Measurements from ENCODE around the gene YWHAQ.

YWHAQ gene

DNA sequence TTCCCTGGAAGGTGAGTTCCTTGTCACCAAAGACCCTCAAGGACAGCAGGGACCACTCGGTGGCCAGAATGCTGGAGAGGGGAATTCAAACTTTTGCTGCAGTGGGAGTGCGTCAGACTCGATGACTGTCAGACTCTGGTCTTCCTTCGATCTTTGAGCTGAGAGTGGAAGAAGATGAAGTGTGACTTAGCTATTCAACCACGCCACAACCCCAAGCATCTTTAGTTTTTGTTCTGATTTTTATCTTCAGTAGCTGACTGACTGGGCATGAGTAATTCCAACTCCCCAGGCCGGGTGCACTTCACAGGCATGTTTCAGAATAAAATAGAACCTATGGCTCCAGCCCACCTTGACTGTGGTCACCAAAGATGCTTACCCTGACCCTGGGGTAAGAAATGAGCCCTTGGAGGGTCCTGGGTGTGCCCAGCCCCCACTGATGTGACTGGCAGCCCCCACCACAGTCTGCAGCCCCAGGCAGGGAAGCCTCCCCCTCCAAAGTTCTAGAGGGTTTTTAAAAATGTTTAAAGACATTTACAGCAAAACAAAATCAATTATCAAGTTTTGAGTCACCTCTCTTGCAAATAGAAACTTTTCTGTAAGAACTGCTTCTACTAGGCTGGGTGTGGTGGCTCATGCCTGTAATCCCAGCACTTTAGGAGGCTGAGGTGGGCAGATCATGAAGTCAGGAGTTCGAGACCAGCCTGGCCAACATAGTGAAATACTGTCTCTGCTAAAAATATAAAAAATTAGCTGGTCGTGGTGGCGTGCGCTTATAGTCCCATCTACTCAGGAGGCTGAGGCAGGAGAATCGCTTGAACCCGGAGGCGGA, 24.9 kb upstream of the YWHAQ start:
- no peak for DNase-seq (ENCODE audit: low spot score)

DNA sequence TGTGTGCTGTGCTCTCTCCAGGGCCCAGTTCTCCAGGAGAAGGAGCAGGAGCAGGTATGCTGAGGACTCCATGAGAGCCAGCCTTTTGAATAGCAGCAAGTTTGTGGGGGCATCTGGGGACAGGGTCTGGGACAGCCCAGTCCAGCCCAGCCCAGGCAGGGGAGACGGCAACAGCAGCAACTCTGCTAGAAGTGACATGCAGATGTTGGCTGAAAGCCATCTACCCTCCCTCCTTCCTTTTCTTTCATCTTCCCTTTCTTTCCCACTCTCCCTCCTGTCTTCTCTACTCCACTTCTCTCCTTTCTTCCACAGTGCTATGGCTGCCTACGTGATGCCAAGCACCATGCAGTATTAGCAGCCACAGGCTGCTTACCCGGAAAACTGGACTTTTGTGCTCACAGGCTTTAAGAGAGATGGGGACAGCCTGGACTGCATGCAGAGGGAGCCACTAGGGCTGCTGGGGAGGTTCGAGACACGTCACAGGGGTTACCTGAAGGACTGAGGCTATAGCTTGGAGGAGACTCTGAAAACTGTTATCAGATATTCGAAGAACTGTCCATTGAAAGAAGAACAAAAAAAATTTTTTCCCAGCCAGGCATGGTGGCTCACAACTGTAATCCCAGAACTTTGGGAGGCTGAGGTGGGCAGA, 23.8 kb upstream of the YWHAQ start:
- no peak for DNase-seq (ENCODE audit: low spot score)

DNA sequence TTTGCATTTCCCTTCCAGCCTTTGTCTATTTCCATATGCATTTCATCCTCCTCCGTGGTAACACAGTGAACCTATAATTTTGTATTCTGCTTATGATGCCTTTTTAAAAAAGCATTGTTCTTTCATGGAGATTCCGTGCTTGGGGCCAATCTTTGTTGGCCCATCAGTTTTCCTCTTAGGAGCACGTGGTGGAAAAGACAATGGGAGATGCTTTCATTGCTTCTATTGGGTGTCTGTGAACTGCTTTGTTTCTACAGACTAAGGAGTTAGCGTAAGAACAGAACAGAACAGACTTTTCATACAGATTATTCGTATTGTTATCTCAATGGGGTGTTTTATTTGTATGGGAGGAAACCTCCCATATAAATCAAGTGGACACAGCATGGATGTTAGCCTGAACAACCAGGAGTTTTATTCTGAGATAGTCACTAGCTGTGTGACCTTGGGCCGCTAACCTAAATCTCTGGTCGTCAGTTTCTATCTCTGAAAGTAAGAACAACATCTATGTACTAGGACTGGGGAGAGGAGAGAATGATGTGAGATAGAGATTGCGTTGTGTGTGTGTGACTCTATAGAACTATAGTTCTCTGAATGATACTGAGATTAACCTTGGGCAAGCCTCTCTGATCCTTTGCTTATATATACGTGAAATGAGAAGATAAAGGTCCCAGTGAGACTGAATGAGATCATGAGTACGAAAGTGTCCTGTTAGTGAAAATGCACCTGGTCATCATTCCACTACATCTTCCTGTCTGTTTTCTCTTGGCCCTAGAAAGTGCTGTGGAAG, 22.9 kb upstream of the YWHAQ start:
- DNase-seq (ENCODE audit: low spot score), result no peak

DNA sequence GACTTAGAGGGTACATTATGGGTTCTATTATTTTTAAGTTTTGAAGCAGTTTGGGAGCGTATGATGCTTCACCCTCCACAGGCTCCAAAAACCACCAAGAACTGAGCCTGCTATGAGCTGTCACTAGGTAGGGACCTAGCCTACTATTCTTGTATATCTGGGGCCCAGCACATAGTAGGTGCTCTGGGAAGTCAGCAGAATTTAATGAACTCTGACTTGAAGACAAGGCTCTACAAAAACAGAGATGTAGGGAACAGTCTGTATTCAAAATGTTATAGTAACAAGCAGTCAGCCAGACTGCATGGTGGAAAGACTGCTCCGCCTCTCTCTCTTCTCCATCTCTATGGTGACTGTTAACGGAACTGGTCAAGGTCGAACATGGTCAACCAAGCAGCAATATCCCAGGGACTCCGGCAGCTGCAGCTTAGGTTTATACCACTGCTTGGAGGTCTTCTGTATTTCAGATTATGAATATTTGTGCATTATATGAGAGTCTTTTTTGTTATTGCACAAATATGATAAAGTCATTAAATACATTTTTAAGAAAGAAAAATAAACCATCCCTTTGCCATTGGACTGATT, 22.2 kb upstream of the YWHAQ start:
- no peak for DNase-seq (ENCODE audit: low spot score)

DNA sequence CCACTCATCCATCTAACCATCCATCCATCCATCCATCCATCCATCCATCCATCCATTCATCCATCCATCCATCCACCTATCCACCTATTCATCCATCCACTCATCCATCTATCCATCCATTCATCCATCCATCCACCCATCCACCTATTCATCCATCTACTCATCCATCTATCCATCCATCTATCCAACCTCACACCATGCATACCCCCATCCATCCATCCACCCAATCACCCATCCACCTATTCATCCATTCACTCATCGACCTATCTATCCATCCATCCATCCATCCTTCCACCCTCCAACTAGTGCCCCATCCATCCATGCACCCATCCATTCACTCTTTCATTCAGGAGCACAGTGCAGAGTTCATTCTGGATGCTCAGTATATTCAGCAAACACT, 21.5 kb upstream of the YWHAQ start:
- DNase-seq (ENCODE audit: low spot score), result no peak

DNA sequence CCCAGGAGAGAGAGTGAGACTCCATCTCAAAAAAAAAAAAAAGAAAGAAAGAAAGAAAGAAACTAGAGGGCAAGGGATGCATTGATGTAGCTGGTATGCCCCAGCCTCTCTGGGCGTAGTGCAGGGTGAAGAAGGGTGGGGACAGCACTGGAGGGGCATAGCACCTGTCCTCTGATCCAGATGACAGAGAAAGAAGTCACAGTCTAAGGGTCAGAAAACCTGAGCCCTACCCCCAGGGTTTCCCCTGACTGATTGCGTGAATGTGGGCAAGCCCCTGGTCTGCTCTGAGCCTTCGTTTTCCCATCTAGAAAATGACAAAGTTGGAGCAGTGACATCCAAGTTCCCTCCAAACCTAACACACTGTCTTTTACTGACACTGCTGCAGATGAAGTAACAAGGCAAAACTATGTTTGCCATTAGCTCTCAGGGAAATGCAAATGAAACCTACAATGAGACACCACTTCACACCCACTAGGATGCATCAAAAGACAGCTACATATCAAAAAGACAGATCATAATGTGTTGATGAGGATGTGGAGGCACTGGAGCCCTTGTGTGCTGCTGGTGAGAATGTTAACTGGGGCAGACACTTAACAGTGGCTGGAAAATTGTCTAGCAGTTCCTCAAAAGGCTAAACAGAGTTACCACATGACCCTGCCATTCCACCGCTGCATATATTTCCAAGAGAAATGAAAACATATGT, 19.5 kb upstream of the YWHAQ start:
- DNase-seq (ENCODE audit: low spot score), result no peak

DNA sequence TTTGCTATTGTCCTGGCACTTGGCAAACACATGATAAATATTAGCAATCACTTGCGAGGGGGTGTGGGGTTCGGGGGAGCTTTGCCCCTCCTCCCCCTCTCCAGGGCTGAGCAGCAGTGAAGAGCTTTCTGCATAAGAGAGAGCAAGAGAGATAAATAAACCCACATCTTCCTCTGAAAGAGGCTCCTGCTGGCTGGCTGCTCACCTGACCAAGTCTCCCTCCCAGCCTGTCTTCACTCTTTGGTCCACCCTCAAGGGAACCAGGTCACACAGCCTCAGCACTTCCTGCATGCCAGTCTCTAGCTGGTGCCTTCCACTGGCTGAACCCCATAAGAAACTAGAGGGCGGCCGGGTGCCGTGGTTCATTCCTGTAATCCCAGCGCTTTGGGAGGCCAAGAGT, 18.5 kb upstream of the YWHAQ start:
- no peak for DNase-seq (ENCODE audit: low spot score)

DNA sequence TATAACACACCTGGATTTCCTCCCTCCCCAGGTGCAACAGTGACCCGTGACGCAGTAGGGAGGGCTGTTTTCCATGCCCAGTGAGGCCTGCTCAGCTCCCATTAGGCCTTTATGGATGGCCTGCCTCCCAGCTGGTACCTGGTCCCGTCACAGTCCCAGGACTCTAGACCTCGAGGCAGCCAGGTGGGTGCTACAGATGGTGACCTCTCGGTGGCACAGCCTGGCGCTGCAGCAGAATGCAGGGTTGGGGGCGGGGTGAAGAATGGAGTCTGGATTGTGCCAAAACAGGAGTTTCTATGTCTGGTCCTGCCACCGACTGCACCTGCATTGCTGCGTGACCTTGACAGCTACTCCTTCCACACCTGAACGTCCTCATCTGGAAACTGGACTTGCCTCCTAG, 18.0 kb upstream of the YWHAQ start:
- no peak for DNase-seq (ENCODE audit: low spot score)

DNA sequence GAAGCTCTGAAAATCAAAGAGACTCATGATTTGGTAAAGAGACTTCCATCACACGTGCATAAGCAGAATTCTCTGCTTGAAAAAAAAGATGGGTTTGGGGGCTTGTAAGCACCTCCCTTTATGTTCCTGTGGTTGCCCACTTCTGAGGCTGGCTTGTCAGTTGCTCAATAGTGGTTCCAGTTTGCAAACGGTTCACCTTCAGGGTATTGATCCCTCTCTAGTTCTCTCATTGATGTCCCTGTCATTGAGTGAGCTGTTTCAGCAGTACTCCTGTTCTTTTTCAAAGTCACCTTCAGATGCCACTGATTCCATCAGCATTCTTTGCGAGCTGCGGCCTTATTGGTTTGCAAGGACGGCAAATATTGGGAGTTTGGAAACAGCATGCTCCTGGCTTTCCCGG, 17.1 kb upstream of the YWHAQ start:
- no peak for DNase-seq (ENCODE audit: low spot score)

DNA sequence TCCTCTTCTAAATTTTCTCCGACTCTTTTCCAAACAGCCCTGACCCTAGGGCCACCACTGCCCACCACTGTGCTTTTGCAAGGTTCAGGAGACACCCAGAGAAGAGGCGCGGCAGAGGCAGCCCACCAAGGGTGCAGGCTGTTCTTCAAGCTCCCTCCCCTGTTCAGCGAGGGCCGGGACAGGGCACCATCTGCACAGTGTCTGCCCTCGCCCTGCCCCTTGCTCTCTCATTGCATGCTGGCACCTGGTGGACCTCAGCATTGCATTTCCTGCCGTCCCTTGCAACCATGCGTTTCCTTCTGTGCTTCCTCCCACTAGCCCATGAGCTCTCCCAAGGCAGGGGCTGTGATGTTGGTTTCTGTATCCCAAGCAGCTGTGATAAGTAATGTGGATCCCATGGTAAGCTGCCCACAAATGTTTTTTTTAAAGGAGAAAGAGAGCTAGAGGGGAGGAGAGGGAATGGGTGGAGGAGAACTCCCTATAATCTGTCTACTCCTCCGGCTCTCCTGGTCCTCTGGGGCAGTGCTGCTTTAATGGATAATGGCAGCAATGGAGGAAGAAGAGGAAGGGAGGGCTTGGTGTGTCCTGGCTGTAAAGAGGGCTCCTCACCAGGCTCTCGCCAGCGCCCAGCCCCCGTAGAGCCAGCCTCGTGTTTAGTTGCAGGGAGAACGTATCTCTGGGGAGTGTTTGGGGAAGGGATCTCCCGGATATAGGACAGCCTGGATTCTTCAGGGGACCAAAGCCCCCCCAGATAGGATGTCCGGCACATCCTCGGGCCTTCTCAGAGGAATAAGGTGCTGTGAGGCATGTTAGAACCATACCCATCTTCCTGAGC, 15.6 kb upstream of the YWHAQ start:
- DNase-seq (ENCODE audit: low spot score), result no peak

DNA sequence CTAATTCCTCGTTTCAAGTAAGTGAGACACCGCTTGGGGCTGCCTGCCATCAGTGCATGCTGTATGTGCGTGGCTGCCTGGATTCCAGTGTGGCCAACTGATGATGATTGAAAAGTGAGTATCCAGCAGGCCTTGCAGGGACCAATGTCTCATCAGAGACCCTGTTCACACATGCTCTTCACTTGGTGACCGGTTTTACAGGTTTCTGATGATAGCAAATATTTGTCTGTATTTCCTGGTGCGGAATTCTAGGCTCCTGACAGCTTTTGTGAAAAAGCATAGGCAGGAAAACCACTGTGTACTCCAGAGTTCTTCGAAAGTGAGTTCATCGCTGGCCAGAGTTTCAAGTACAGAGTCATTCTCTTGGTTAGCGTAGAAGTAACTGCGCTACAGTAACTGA, 13.8 kb upstream of the YWHAQ start:
- DNase-seq (ENCODE audit: low spot score), result no peak

DNA sequence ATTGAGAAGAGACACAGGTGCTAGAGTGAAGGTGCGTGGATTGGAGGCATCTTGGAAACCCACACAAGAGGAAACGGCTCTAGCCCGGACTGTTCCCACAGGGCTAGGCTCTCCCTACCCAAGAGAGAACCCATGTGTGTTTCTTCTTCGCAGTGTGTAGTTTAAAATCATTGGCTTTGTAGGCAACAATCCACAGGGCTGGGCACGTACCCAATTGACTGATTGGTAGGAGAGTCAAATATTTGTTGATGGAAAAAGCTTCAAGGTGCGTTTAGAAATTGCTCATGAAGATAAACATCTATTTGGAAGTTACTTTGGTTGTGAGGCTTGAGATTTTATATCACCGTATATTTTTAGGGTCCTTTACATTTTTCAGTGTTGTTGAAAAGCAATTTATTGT, 13.2 kb upstream of the YWHAQ start:
- no peak for DNase-seq (ENCODE audit: low spot score)

DNA sequence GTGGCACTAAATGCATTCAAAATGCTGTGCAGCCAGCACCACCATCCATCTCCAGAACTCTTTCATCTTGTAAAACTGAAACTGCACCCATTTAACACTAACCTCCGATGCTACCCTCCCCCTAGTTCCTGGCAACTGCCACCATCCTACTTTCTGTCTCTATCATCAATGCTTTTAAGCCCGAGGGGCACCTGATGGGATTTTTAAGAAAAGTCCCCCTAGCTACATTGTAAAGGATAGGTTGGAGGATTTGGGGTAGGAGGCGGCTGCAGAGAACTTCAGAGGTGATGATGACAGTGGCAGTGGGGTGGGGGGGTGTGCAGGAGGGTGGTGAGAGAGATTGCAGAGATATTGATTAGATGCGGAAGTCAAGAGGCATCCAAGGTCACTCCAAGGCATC, 10.8 kb upstream of the YWHAQ start:
- DNase-seq (ENCODE audit: low spot score), result no peak

DNA sequence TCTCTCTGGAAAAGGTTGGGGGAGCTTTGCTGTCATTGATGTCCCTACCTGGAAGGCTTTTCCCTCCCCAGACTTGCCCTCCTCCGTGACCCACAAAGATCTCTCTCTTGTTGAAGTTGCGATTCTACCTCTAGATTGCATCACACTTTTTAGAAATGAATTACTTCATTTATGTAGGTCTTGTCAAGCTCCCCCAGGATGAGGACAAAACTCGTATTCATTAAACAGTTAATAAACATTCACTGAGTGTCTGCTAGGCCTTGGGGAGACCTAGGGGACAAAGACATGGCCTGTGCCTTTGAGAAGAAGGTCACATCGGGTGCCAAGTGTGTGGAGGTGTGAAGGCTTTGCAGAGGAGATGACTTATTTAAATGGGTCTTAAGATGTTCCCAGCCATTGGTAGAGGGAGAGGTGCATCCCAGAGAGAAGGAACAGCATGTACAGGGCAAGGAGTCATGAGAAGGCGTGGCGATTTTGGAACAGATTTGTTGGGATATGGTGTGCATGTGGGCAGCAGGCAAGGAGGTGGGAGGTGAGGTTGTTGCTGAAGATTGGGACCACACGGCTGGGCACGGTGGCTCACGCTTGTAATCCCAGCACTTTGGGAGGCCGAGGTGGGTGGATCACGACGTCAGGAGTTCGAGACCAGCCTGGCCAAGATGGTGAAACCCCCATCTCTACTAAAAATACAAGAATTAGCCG, 9.8 kb upstream of the YWHAQ start:
- no peak for DNase-seq (ENCODE audit: low spot score)

DNA sequence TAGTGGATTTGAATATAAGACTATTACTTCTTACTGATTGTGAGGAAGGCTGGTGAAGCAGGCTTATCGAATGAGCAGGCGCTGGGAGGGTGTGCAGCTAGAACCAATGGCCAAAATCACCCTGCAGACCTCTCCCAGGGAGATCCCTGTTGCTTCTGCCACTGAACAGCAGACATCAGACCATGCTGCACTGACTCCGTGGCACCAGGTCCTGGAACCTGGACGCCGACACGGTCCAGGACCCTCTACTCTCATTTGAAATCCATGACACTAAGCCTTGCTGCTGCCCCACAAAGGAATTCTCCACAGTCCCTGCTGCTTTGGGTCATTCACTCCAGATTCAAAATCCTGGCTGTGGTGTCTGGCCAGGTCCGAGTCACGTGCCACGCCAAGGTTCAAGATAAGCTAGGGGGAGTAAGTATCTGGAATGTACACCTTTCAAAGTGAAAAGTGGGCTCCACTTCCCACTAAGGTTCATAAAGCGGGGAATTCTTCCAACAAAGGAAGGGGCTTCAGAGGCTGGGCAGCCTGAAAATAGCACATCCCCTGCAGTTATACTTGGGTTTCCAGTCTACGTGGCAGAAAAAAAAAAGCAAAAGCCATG, 9.0 kb upstream of the YWHAQ start:
- DNase-seq (ENCODE audit: low spot score), result no peak

DNA sequence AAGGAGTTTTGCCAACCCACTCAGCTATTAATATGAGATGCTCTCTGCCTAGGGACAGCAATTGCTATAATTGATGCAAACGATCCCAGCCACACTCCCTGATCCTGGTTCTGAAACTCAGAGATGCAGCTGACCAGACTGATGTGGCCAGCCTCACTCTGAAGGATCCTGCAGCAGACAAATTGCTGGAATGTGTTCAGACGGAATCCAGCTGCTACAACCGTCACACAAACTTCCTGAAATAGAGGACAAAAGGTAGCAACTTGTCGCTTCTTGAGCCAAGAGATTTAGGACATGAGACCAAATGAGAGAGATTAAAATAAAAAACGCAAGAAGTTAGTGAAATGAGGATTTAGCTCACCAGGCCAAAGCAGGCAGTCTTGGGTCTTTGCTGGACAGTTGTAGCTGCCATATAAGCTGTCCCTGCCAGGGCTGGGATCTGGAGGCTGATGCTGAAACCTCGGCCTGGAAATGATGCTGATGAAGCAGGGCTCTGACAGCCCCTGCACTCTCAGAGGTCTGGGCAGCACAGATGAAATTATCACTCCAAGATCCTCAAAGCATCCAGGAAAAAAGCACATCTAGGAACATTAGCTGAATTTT, 8.3 kb upstream of the YWHAQ start:
- DNase-seq (ENCODE audit: low spot score), result no peak

DNA sequence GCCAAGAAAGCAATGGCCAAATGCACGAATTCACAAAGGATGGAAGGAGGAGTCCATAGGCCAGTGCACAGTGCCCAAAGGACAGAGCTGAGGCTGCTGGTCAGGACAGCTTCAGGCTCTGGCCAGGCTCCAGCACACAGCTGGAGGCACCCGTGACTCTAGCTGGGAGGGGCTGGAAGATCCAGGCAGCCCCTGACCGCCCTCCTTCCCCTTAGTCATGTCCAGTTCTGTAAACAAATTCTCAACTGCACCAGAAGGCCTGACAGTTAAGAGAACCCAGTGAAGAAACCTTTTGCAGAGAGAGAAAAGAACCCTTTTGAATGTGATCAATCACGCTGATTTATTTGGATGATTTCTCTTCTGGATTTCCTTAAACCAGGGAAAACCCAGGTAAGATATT, 7.7 kb upstream of the YWHAQ start:
- DNase-seq (ENCODE audit: low spot score), result no peak

DNA sequence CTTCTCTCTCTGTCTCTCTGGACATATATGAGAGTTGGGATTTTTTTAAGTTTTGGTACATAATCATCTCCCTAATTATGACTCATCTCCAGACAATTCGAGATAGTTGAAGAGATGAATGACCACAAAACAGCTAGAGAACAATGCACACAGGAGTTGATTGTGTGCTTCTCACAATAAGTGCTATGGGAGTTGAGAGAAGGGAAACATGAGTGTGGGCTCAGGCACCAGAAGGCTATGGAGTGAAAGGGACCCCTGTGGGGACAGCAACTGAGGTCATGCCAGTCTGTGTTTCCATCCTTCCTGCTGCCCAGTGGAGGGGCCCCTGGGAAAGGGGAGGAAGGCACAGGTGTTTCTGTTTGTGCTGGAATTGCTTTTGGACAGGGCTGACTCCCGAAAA, 6.5 kb upstream of the YWHAQ start:
- DNase-seq (ENCODE audit: low spot score), result no peak

DNA sequence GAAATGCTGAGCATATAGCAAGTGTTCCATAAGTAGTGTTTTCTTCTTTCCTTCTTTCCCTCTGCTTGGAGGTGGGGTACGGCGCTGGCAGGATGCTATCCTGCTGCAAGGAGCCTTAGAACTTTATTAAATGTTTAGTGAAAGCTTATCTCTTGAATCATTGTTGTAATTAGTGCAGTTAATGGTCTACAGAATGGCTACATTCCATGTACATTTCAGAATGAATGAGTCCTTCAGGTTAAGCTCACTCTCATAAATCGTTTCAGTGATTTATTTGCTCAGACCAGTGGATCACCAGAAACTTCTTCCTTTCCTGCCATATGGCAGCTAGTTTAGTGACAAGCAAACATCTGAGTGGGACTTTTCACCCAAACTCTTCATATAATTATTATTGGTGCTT, 3.3 kb upstream of the YWHAQ start:
- DNase-seq (ENCODE audit: low spot score), result no peak
